AG04449 (cell line): ENCODE measurements around the gene SUFU.

ENCODE experiments used
- CTCF ChIA-PET: fragments of 350-600 bp; formaldehyde crosslinking; extraction: SDS; loops from one replicate; lab custom pipeline; 2021; ENCODE audit warnings: antibody characterized with exemption; lab: Yijun Ruan, JAX
- POLR2A ChIA-PET: fragments of 400-600, 350-600 bp; formaldehyde crosslinking; extraction: SDS; loops from one replicate; lab custom pipeline; 2020; ENCODE audit warnings: antibody characterized with exemption, inconsistent platforms; lab: Yijun Ruan, JAX
- DNase-seq: peaks from one replicate; pipeline ENCODE4 v3.0.0-alpha.2; 2010; ENCODE audit warnings: low read depth, low spot score
- H3K4me3 ChIP-seq: 2 replicates; pipeline ENCODE4 v1.5.1; 2011; ENCODE audit warnings: low read depth, mild to moderate bottlenecking, control low read depth, low read length
- CTCF ChIP-seq: IDR thresholded peaks from one replicate; pipeline ENCODE4 v1.5.1; 2011; ENCODE audit warnings: mild to moderate bottlenecking, moderate library complexity, low read length, control low read depth, inconsistent platforms; ENCODE audit not compliant: insufficient read depth; ENCODE audit errors: missing control alignments

The SUFU gene

GRCh38 chr10:102677331-102678067 lies 173.7 kb downstream of the SUFU start:
- no peak overlapping the region for H3K4me3 ChIP-seq
- ChIA-PET POLR2A (interaction anchor here (0.6 to 3.3 kb wide), 2 partner anchors 32 to 509 kb away, joined by 4 to 35 read pairs; partner anchors contain the start of gene TRIM8), CTCF (interaction anchor here (0.9 to 8.7 kb wide), 16 partner anchors 8 to 224 kb away, joined by 3 to 95 read pairs (median 8); partner anchors contain the start of genes ARL3, SFXN2 and TRIM8)
- no peak for DNase-seq
- TF ChIP-seq CTCF = no peak

- TF ChIP-seq CTCF = no peak
- DNase-seq = no peak
- CTCF ChIA-PET = interaction anchor here (1.1 to 8.7 kb wide), 15 partner anchors 9 to 224 kb away, joined by 3 to 95 read pairs (median 9); partner anchors contain the start of genes ARL3, SFXN2 and TRIM8
- POLR2A ChIA-PET = no interaction called here
- H3K4me3 ChIP-seq = no peak overlapping the region
Observed at GRCh38 chr10:102678068-102678400, 174.3 kb downstream of the SUFU start.

- TF ChIP-seq CTCF = peak; percentile 79
- POLR2A ChIA-PET = no interaction called here
- no peak for DNase-seq
- CTCF ChIA-PET = interaction anchor here (1.0 to 8.7 kb wide), 14 partner anchors 9 to 223 kb away, joined by 3 to 95 read pairs (median 12); partner anchors contain the start of genes ARL3, SFXN2 and TRIM8
- H3K4me3 ChIP-seq = no peak overlapping the region
Observed at GRCh38 chr10:102678842-102679289, 175.1 kb downstream of the SUFU start.

- H3K4me3 ChIP-seq = no peak overlapping the region
- ChIA-PET CTCF (interaction anchor here (1.0 to 8.7 kb wide), 11 partner anchors 10 to 222 kb away, joined by 3 to 95 read pairs (median 14); partner anchors contain the start of genes ARL3 and SFXN2), POLR2A (interaction anchor here (0.7 kb wide), 1 partner anchor 167 kb away, joined by 3 read pairs; no protein-coding TSS in a partner anchor)
- TF ChIP-seq CTCF = no peak
- no peak for DNase-seq
Observed at GRCh38 chr10:102679596-102679995, 175.8 kb downstream of the SUFU start.

- no peak for DNase-seq
- no peak for TF ChIP-seq CTCF
- POLR2A ChIA-PET = no interaction called here
- no peak overlapping the region for H3K4me3 ChIP-seq
- CTCF ChIA-PET = no interaction called here
Observed at GRCh38 chr10:102681696-102682095, 177.9 kb downstream of the SUFU start.

- H3K4me3 ChIP-seq = no peak overlapping the region
- DNase-seq = no peak
- ChIA-PET POLR2A (no interaction called here), CTCF (interaction anchor here (0.8 to 1.1 kb wide), 2 partner anchors 10 to 28 kb away, joined by 3 read pairs; no protein-coding TSS in a partner anchor)
- TF ChIP-seq CTCF = no peak
Observed at GRCh38 chr10:102682416-102682815, 178.6 kb downstream of the SUFU start.
